H9 (cell line): ENCODE results near the gene FAM149A. TPM values are rescaled to one million over a fixed set of nuclear protein-coding genes. Genes with fewer than 3 reads are reported as not detected.
A peak's percentile ranks its signal among the peaks of the same experiment; 100 is the strongest.

Experiments
- DNase-seq: peaks from one replicate; pipeline ENCODE4 v3.0.0-alpha.2; 2017
- H2AFZ ChIP-seq: one replicate; pipeline ENCODE4 v1.6.1; 2013; ENCODE audit warnings: mild to moderate bottlenecking, low read length, control low read depth, moderate library complexity
- H2AK5ac ChIP-seq: 2 replicates; pipeline ENCODE4 v1.6.1; 2013; ENCODE audit warnings: low read length, control low read depth, mixed read lengths; ENCODE audit not compliant: insufficient read length
- H2BK120ac ChIP-seq: one replicate; pipeline ENCODE4 v1.6.1; 2013; ENCODE audit warnings: low read depth, mild to moderate bottlenecking, low read length, control low read depth, inconsistent platforms; ENCODE audit not compliant: poor library complexity, severe bottlenecking
- H2BK12ac ChIP-seq: 2 replicates; pipeline ENCODE4 v1.6.1; 2013; ENCODE audit warnings: low read length, control low read depth, mixed read lengths, low read depth; ENCODE audit not compliant: insufficient read length
- H2BK15ac ChIP-seq: 2 replicates; pipeline ENCODE4 v1.6.1; 2013; ENCODE audit warnings: low read depth, low read length, control low read depth
- H2BK20ac ChIP-seq: one replicate; pipeline ENCODE4 v1.6.1; 2013; ENCODE audit warnings: low read depth, mild to moderate bottlenecking, low read length, control low read depth, inconsistent platforms; ENCODE audit not compliant: poor library complexity, severe bottlenecking
- H2BK5ac ChIP-seq: 2 replicates; pipeline ENCODE4 v1.6.1; 2013; ENCODE audit warnings: low read length, control low read depth, mixed read lengths; ENCODE audit not compliant: insufficient read length
- H3K14ac ChIP-seq: 2 replicates; pipeline ENCODE4 v1.6.1; 2013; ENCODE audit warnings: low read length, control low read depth; ENCODE audit not compliant: insufficient read depth
- H3K18ac ChIP-seq: 2 replicates; pipeline ENCODE4 v1.6.1; 2013; ENCODE audit warnings: low read depth, mild to moderate bottlenecking, mixed read lengths, low read length, control low read depth; ENCODE audit not compliant: insufficient read length
- H3K23ac ChIP-seq: 2 replicates; pipeline ENCODE4 v1.6.1; 2013; ENCODE audit warnings: low read length, control low read depth, mixed read lengths, low read depth; ENCODE audit not compliant: insufficient read length
- H3K23me2 ChIP-seq: 2 replicates; pipeline ENCODE4 v1.6.1; 2013; ENCODE audit warnings: low read depth, mild to moderate bottlenecking, mixed read lengths, low read length, control low read depth; ENCODE audit not compliant: insufficient read length, poor library complexity, severe bottlenecking
- H3K27ac ChIP-seq: 2 replicates; pipeline ENCODE4 v1.5.1; 2013; ENCODE audit warnings: low read length, control low read depth, mixed read lengths, low read depth; ENCODE audit not compliant: insufficient read length
- H3K27me3 ChIP-seq: 2 replicates; pipeline ENCODE4 v1.6.1; 2013; ENCODE audit warnings: low read length, control low read depth, inconsistent platforms; ENCODE audit not compliant: insufficient read depth
- H3K4ac ChIP-seq: 2 replicates; pipeline ENCODE4 v1.6.1; 2013; ENCODE audit warnings: low read depth, mild to moderate bottlenecking, control low read depth, inconsistent platforms, low read length, moderate library complexity
- H3K4me1 ChIP-seq: 2 replicates; pipeline ENCODE4 v1.6.1; 2013; ENCODE audit warnings: low read length, control low read depth, inconsistent platforms; ENCODE audit not compliant: insufficient read depth
- H3K4me2 ChIP-seq: 2 replicates; pipeline ENCODE4 v1.6.1; 2013; ENCODE audit warnings: low read length, control low read depth, mixed read lengths; ENCODE audit not compliant: insufficient read length, insufficient read depth
- H3K56ac ChIP-seq: 2 replicates; pipeline ENCODE4 v1.6.1; 2013; ENCODE audit warnings: low read depth, mild to moderate bottlenecking, mixed read lengths, low read length, control low read depth; ENCODE audit not compliant: insufficient read length
- H3K79me1 ChIP-seq: 2 replicates; pipeline ENCODE4 v1.6.1; 2013; ENCODE audit warnings: low read depth, mild to moderate bottlenecking, moderate library complexity, low read length, control low read depth, inconsistent platforms; ENCODE audit not compliant: insufficient read depth, poor library complexity, severe bottlenecking
- H3K79me2 ChIP-seq: 2 replicates; pipeline ENCODE4 v1.6.1; 2013; ENCODE audit warnings: low read length, control low read depth, inconsistent platforms; ENCODE audit not compliant: insufficient read depth
- H3K9ac ChIP-seq: 2 replicates; pipeline ENCODE4 v1.6.1; 2013; ENCODE audit warnings: low read length, control low read depth, mixed read lengths; ENCODE audit not compliant: insufficient read length; ENCODE audit errors: extremely low read depth
- H3K9me3 ChIP-seq: one replicate; pipeline ENCODE4 v1.6.1; 2013; ENCODE audit warnings: low read depth, low read length, inconsistent platforms; ENCODE audit not compliant: control insufficient read depth
- H3T11ph ChIP-seq: one replicate; pipeline ENCODE4 v1.6.1; 2013; ENCODE audit warnings: mild to moderate bottlenecking, low read length, control low read depth, inconsistent platforms
- H4K20me1 ChIP-seq: one replicate; pipeline ENCODE4 v1.6.1; 2013; ENCODE audit not compliant: control insufficient read depth, insufficient read length, insufficient read depth
- H4K5ac ChIP-seq: 2 replicates; pipeline ENCODE4 v1.6.1; 2013; ENCODE audit warnings: low read depth, mild to moderate bottlenecking, mixed read lengths, low read length, control low read depth; ENCODE audit not compliant: insufficient read length
- H4K8ac ChIP-seq: replicated peaks from 2 replicates; pipeline ENCODE4 v1.6.1; 2013; ENCODE audit warnings: low read length, control low read depth, mixed read lengths, low read depth; ENCODE audit not compliant: insufficient read length
- H4K91ac ChIP-seq: 2 replicates; pipeline ENCODE4 v1.6.1; 2013; ENCODE audit warnings: low read depth, mild to moderate bottlenecking, moderate library complexity, mixed read lengths, low read length, control low read depth; ENCODE audit not compliant: insufficient read length
- H3K27ac Mint-ChIP-seq, 3 experiments: 2 replicates in 2 of 3; 3 replicates in 1 of 3; pipeline ENCODE4 v1.8.0; 2020 to 2021; ENCODE audit warnings: mixed read lengths in 3 of 3, mild to moderate bottlenecking in 1 of 3, moderate library complexity in 1 of 3
- H3K27me3 Mint-ChIP-seq: 2 replicates; pipeline ENCODE4 v1.8.0; 2021; ENCODE audit warnings: low read depth, mild to moderate bottlenecking, moderate library complexity, mixed read lengths
- H3K36me3 Mint-ChIP-seq, 3 experiments: 2 replicates in 2 of 3; 3 replicates in 1 of 3; pipeline ENCODE4 v1.8.0; 2020 to 2021; ENCODE audit warnings: low read depth in 3 of 3, mixed read lengths in 3 of 3; ENCODE audit not compliant: insufficient read depth in 1 of 3
- H3K4me1 Mint-ChIP-seq, 2 experiments: 2 replicates each; pipeline ENCODE4 v1.8.0; 2020; ENCODE audit warnings: mixed read lengths in 2 of 2
- H3K4me3 Mint-ChIP-seq, 2 experiments: 2 replicates in 1 of 2; 3 replicates in 1 of 2; pipeline ENCODE4 v1.8.0; 2020 to 2021; ENCODE audit warnings: mild to moderate bottlenecking in 2 of 2, mixed read lengths in 2 of 2, moderate library complexity in 1 of 2
- H3K9me3 Mint-ChIP-seq, 2 experiments: 2 replicates in 1 of 2; 3 replicates in 1 of 2; pipeline ENCODE4 v1.8.0; 2020; ENCODE audit warnings: mild to moderate bottlenecking in 2 of 2, mixed read lengths in 2 of 2, moderate library complexity in 1 of 2
- WGBS: extraction: QIAGEN DNeasy Blood & Tissue Kit; methylation state at CpG from one replicate; pipeline ENCODE4 v1.1.7; 2013; ENCODE audit warnings: missing lambda C conversion rate, low lambda C conversion rate, mixed read lengths; ENCODE audit not compliant: insufficient read length; ENCODE audit errors: extremely low coverage; 5-methylcytosine and 5-hydroxymethylcytosine counted together
- total RNA-seq: library from RNA; stranded (reverse); gene quantifications from 2 replicates; pipeline ENCODE4 v1.2.1, GENCODE V29; 2021
- TF ChIP-seq, protein P1 (sequence below): fragments of 200-600 bp; sonication (generic); conservative IDR thresholded peaks from 3 replicates; pipeline ENCODE4 v1.8.0; 2021; ENCODE audit warnings: antibody characterized with exemption, mild to moderate bottlenecking

Gene FAM149A
- total RNA-seq, 1 experiment from 2014 or later: 5.9 TPM

DNA sequence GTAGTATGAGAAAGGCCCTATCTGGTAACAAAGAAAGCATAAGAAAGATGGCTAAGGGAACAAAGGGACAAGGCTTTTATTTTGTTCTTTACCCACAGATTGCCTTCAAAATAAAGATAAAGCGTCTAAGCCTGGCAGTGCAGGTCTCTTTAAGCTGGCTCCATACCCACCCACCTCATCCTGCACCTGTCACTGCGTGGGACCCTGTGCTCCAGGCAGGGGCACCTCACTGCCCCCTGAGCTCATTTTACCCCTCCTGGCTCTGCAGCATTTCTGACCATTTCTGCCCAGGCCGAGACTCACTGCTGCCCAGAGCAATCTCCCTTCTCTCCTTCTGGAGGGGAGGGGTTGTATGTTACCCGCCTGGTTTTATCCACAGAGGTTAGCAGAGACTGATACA, 85.2 kb downstream of the FAM149A start:
- no peak overlapping the region for H2BK20ac ChIP-seq
- H3T11ph ChIP-seq: no peak overlapping the region
- H3K4me1 ChIP-seq: 0 out of 2 replicates have a peak, but pooled peaks cover 5% of the 10 kb centered on the region
- H3K23me2 ChIP-seq: peaks cover 12% of the 10 kb centered on the region
- H4K91ac ChIP-seq: no peak overlapping the region
- no peak overlapping the region for H3K9ac ChIP-seq
- H3K4ac ChIP-seq: no peak overlapping the region
- H3K27me3 Mint-ChIP-seq: peaks cover 4% of the 10 kb centered on the region
- H3K4me3 Mint-ChIP-seq: peak overlapping the region in 1 of 2 experiments; percentile 80; a peak in 4 of 5 replicates
- no peaks in the 10 kb centered on the region for H4K20me1 ChIP-seq
- H3K23ac ChIP-seq: no peak overlapping the region
- H2AK5ac ChIP-seq: no peak overlapping the region
- TF ChIP-seq, protein P1, sequence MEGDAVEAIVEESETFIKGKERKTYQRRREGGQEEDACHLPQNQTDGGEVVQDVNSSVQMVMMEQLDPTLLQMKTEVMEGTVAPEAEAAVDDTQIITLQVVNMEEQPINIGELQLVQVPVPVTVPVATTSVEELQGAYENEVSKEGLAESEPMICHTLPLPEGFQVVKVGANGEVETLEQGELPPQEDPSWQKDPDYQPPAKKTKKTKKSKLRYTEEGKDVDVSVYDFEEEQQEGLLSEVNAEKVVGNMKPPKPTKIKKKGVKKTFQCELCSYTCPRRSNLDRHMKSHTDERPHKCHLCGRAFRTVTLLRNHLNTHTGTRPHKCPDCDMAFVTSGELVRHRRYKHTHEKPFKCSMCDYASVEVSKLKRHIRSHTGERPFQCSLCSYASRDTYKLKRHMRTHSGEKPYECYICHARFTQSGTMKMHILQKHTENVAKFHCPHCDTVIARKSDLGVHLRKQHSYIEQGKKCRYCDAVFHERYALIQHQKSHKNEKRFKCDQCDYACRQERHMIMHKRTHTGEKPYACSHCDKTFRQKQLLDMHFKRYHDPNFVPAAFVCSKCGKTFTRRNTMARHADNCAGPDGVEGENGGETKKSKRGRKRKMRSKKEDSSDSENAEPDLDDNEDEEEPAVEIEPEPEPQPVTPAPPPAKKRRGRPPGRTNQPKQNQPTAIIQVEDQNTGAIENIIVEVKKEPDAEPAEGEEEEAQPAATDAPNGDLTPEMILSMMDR: no peak
- WGBS: no CpG with 5 or more reads among the region's 4 CpGs
- peaks cover 30 to 33% of the 10 kb centered on the region in 2 experiments for H3K4me1 Mint-ChIP-seq
- H3K36me3 Mint-ChIP-seq: peaks cover 0 to 5% (median 3%) of the 10 kb centered on the region in 3 experiments; a peak in 5 of 7 replicates
- H3K14ac ChIP-seq: no peak overlapping the region
- no peak overlapping the region for H2BK5ac ChIP-seq
- no peak overlapping the region for H4K5ac ChIP-seq
- no peak overlapping the region for H2BK12ac ChIP-seq
- H3K56ac ChIP-seq: no peak overlapping the region
- H3K4me2 ChIP-seq: no peak overlapping the region
- peaks cover 3 to 4% of the 10 kb centered on the region in 2 experiments; a peak in 3 of 5 replicates for H3K9me3 Mint-ChIP-seq
- no peaks in the 10 kb centered on the region for H3K79me2 ChIP-seq
- no peak overlapping the region; a peak in 1 of 7 replicates for H3K27ac Mint-ChIP-seq
- no peak overlapping the region for H2BK15ac ChIP-seq
- no peak overlapping the region for H4K8ac ChIP-seq
- H3K18ac ChIP-seq: no peak overlapping the region
- no peak overlapping the region for H2AFZ ChIP-seq
- no peaks in the 10 kb centered on the region for H3K27me3 ChIP-seq
- H2BK120ac ChIP-seq: no peak overlapping the region
- H3K79me1 ChIP-seq: no peaks in the 10 kb centered on the region
- H3K27ac ChIP-seq: no peak overlapping the region
- DNase-seq: no peak
- H3K9me3 ChIP-seq: no peaks in the 10 kb centered on the region
